COR-L47 (cell line): ENCODE data around the gene ZKSCAN3.
"Not testable (repeated sequence)": the region's sequence is repeated elsewhere in the genome, so short reads cannot be mapped to it uniquely, and the experiment has no call there.

ENCODE experiments used
- DNase-seq: peaks from one replicate; lab custom pipeline; 2025; lab: John Stamatoyannopoulos, UW

The ZKSCAN3 gene

DNA sequence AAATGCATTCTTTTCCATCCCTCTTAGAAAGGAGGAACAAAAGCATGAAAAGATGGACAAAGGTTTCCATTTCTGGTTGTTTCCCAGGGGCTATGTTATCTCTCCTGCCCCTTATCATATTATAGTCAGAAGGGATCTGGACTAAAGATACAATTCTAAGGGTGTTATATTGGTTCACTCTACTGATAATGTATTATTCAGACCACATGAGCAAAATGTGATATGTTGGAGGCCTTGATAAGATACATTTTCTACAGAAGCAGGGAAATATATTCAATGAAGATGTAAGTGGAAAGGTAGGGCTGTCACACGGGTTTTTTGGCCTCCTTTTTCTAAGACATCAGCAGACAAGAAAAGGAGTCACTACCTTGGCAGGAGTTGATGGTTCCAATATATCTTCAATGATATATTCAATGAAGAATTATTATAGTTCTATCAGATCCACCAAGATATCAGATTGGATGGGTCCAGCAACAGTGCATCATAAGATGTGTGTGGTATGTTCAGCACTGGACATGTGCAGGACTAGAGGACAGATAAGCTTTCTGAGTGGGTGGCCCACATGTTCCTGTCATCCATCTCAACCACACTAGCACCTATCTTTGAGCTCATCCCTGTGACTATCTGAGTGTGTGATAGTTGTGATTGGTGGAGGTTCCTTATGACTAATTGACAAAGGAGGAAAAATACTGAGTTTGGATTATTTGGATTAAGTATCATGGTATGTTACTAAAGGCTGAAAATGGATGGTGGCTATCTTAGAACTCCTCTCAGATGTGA, 5.7 kb upstream of the ZKSCAN3 start:
- DNase-seq, result no peak

DNA sequence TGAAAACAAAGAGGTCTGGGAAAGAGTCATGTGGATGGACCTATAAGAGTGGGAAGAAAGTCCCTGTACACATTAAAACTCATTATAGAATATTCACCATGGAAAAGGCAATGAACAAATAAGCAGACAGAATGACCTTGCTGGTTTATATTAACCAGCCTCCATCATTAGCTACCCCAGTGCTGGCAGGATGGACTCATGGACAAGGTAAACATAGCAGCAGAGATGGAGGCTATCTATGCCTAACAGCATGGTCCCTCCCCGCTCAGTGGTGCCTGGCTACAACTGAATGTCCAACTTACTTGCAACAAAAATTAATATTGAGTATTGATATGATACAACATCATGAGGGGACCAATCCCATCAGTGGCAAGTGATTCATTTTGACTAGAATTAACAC, 4.5 kb upstream of the ZKSCAN3 start:
- DNase-seq, result no peak

DNA sequence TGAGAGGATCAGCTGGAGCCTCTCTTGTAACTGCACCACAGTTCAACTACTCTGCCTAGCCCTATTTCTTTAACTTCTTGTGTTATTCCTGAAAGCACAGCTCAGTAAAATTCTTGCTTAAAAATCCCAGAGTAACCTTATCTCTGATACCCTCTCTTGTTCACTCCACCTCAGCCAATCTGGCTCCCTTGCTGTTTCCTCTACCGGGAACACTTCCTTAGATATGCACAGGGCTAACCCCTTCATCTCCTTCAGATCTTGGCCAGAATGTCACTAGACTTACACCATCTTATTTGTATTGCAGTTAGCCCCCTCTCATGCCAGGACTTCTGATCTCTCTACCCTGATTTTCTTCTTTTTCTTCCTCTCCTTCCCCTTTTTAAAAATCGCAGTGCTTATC, 2.6 kb upstream of the ZKSCAN3 start:
- no peak for DNase-seq

DNA sequence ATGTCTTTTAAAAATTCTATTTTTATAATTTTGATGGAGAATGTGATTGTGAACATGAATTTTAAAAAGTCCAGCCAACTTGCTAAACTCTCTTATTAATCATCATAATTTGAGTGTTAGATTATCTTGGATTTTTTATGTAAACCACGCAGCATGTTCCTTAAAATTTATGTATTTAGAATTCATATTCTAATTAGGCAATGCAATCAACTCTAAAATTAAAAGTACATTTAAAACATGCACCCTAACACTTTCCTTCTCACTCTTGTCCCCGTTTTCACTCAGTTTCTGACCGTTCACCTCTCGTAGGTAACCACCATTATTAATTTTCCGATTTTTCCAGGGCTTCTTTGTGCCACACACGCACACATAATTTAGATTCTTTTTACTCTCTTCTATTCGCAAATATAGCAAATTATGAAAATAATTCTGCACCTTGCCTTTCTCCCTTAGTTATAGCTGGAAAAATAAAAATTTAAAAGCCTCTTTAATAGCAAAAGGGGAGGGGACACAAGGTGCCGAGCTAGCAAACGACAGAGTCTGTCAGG, 329 bp upstream of the ZKSCAN3 start:
- DNase-seq, result no peak

- no peak for DNase-seq
Observed at GRCh38 chr6:28351087-28351486, 1.3 kb downstream of the ZKSCAN3 start.

DNA sequence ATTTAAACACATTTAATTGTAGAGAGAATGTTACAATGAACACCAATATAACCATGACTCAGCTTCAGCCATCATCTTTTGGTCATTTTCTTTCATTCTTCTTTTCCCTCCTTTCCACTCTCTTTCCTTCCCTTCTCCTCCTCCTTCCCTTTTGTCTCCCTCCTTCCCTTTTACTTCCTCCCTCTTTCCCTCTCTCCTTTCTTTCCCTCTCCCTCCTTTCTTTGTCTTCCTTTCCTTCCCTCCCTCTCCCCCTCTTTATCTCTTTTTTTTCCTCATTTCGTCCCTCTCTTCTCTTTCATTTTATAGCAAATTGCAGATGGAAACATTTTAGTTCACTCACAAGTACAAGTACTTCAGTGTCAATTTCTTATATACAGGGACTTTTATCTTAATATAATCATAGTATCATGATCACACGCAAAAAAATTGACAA, 1.8 kb downstream of the ZKSCAN3 start:
- no peak for DNase-seq

- DNase-seq, result no peak
Observed at GRCh38 chr6:28353356-28353755, 3.6 kb downstream of the ZKSCAN3 start.

GRCh38 chr6:28353981-28354676, 4.4 kb downstream of the ZKSCAN3 start:
- DNase-seq, result peak; percentile 53

- DNase-seq, result no peak
Observed at GRCh38 chr6:28354688-28355554, 5.2 kb downstream of the ZKSCAN3 start.

DNA sequence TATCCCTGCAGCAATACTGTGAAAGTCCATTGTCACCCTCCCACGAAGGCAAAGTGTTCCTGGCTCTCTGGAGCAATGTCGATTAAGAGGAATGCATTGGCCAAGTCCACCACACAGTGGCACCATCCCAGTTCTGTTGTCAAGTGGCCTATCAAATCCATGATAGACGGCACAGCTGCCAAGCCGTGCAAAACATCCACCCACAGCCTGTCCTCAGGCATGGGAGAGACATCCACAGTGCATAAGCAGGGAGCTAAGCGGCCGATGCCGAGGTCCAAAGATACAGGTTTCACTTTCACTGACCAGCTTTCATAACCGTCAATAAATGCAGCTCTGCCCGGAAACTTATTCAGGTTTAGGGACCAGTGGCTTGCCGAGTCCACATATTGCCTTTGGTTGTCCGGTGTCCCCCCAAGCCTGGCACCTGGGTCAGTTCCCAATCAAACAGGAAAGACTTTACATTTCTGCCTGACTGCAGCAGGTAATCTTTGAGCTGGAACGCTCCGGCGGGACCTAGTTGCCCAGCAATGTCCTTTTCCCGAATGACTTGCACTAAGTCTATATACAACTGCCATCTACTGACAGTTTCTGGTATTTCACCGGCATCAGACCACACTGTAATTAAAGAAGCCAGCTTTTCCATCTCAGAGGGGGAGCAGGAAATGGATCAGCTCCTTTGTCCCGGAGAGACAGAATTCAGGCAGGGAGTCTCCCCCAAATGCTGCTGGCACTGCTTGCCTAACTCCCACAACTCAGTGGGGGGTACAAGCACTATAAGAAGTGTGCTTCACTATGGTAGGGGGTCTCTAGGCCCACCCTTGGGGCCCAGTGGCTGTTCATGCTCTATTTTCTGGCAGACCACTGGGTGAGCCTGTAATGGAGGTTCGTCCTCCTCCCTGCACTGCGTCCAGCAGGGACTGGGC, 6.3 kb downstream of the ZKSCAN3 start:
- DNase-seq, result peak; percentile 88

DNA sequence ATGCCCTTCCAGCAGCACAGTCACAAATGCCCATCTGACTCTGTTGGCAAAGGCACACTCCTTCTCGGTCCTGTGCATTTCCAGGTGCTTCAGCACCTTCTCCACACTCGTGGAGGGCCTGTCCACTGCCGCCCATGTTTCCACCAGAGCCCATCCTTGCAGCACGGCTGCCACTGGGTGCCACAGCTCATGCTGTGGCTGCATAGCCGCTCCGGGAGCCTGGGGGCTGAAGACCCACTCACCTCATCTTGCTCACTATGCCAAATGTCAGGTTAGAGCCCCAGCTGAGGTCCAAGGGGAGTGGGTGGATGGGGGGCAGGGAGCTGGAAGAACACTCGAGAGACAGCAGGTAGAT, 6.9 kb downstream of the ZKSCAN3 start:
- DNase-seq, result no peak

DNA sequence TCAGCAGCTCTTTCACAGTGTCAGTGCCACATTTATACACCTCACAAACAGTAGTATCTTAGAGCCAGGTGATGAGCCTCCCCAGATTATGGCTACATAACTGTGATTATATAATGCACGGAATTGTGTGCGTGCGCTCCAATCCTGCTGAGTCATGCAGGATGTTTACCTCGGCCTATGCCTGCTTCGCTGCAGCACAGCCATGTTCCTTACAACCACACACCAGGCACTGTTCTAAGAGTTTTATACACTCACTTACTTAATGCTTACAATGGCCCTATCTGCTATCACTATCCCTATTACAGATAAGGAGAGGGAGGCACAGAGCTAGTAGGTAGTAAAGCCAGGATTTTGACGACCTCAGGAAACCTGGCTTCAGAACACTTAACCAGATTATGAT, 7.3 kb downstream of the ZKSCAN3 start:
- DNase-seq, result no peak

GRCh38 chr6:28359562-28359961, 9.8 kb downstream of the ZKSCAN3 start:
- DNase-seq, result not testable (repeated sequence)

DNA sequence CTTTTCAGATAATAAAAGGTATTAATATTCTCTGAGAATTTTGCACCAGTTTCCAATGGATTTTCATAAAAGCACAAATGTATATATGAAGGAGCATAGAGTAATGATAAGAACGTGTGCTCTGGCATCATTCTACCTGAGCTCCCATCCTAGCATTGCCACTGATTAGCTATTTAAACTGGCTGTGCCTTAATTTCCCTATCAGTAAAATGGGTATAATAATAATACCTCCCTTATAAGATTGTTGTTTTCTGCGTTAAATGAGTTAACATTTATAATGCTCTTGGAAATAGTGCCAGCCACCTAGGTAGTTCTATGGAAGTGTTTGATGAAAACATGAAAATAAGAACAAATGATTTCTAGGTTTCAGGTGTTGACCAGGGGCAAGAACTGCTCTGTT, 11.2 kb downstream of the ZKSCAN3 start:
- DNase-seq, result no peak

- DNase-seq, result not testable (repeated sequence)
Observed at GRCh38 chr6:28365590-28365989, 15.8 kb downstream of the ZKSCAN3 start.

DNA sequence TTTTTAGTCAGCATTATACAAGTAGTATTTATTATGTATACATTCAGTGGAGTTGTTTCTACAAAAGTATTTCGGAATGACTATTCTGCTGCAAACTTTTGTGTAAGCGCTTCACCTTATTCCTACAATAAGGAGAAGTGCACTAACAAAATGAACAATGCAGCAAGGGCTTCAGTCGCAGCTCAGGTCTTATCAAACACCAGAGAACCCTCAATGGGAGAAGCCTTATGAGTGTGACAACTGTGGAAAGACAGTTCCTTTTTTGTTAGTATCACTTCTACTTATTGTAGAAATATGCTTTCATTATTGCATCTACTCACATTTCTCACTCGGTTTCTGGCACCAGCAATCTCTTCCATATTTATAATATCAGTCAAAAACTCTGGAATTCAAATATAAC, 18.8 kb downstream of the ZKSCAN3 start:
- no peak for DNase-seq

- DNase-seq, result no peak
Observed at GRCh38 chr6:28369463-28369862, 19.7 kb downstream of the ZKSCAN3 start.

- DNase-seq, result no peak
Observed at GRCh38 chr6:28370440-28370839, 20.7 kb downstream of the ZKSCAN3 start.

GRCh38 chr6:28371280-28371679, 21.5 kb downstream of the ZKSCAN3 start:
- no peak for DNase-seq

- no peak for DNase-seq
Observed at GRCh38 chr6:28371706-28372451, 22.1 kb downstream of the ZKSCAN3 start.

- no peak for DNase-seq
Observed at GRCh38 chr6:28373925-28374324, 24.2 kb downstream of the ZKSCAN3 start.
